ENCODE data around the gene CGNL1. TPM values are rescaled to one million over a fixed set of nuclear protein-coding genes. Genes with fewer than 3 reads are reported as not detected.

CGNL1 gene
- total RNA-seq, 6 experiments from 2014 or later = 23.6 to 54.5 (median 42.9) TPM

- DNase-seq (no peak), ATAC-seq (no peak)
- no peak overlapping the region for H3K4me3 ChIP-seq
- intact Hi-C loops (cut with DNase I) = no loop called here
- TF ChIP-seq POLR2A (IDR thresholded peaks at IDR 0.05) (no peak), CTCF (IDR thresholded peaks at IDR 0.05) (no peak)
- no peaks in the 10 kb centered on the region for H3K9me3 ChIP-seq
- H3K27ac ChIP-seq = no peak overlapping the region
- no peaks in the 10 kb centered on the region for H3K27me3 ChIP-seq
- WGBS (ENCODE audit: insufficient coverage, low coverage, low lambda C conversion rate, missing lambda C conversion rate) = 78% methylated on average over 5 of the region's 11 CpGs
- H3K4me1 ChIP-seq = peaks cover 0 to 11% (median 0%) of the 10 kb centered on the region in 4 donors
- peaks cover 0 to 50% (median 17%) of the 10 kb centered on the region in 4 donors for H3K36me3 ChIP-seq
These were observed 168.7 kb downstream of the CGNL1 start for GRCh38 chr15:57544848-57545480.

GRCh38 chr15:57545995-57546394 is 169.7 kb downstream of the CGNL1 start:
- Histone ChIP-seq H3K27me3 (no peaks in the 10 kb centered on the region), H3K4me3 (no peak overlapping the region), H3K27ac (no peak overlapping the region), H3K9me3 (no peaks in the 10 kb centered on the region), H3K36me3 (peaks cover 0 to 58% (median 17%) of the 10 kb centered on the region in 4 donors), H3K4me1 (peaks cover 0 to 11% (median 0%) of the 10 kb centered on the region in 4 donors)
- ATAC-seq (no peak), DNase-seq (no peak)
- no peak for TF ChIP-seq POLR2A (IDR thresholded peaks at IDR 0.05)
- TF ChIP-seq CTCF (IDR thresholded peaks at IDR 0.05) = no peak
- WGBS (ENCODE audit: insufficient coverage, low coverage, low lambda C conversion rate, missing lambda C conversion rate) = 93% methylated on average over 7 of the region's 8 CpGs
- intact Hi-C loops (cut with DNase I) = no loop called here

DNA sequence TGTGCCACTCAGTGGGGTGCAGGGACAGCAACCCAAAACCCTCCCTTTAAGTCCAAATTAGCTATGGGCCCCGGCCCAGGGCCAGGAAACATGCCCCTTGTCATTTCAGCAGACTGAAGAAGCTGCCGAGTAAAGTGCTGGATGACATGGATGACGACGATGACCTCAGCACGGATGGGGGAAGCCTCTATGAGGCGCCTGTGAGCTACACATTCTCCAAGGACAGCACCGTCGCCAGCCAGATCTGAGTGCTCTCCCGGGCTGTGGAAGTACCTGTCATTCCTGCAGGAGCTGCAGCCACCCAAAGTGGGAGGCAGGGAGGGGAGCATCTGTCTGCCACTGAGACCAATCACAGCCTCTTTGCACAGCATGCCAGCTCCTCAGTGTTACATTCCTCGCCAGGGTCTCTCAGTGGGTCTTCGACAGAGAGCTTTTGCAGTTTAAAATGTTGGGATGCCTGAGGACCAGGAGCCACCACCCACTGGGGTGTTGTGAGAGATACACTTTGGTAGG is 171.0 kb downstream of the CGNL1 start:
- intact Hi-C loops (cut with DNase I) = no loop called here
- no peak overlapping the region for H3K4me3 ChIP-seq
- WGBS (ENCODE audit: insufficient coverage, low coverage, low lambda C conversion rate, missing lambda C conversion rate) = 77% methylated on average over 3 of the region's 11 CpGs

DNA sequence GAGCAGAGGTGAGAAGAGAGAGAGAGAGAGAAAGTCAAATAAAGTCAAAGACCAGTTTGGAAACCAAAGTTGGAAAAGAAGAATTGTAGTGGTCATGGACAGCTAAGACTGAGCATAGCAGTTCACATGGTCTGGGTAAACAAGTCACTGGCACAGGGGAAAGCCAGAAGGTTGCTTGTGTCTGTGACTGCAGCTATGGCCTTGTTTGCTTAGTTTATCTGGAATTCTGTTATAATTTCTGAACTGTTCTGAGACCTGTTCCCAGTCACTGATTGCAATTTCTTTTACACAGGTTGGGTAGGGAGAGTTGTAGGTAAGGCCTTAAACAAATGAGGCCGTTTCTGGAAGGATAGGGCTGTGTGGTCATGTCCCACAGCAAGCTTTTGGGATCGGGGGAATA is 172.0 kb downstream of the CGNL1 start:
- ATAC-seq = peak in 3 of 4 donors; percentile 55 to 73 (median 60)
- H3K27ac ChIP-seq = peak overlapping the region in 1 of 3 donors; percentile 25
- no peaks in the 10 kb centered on the region for H3K9me3 ChIP-seq
- TF ChIP-seq CTCF (IDR thresholded peaks at IDR 0.05) (no peak), POLR2A (IDR thresholded peaks at IDR 0.05) (no peak)
- no peak for DNase-seq
- H3K4me3 ChIP-seq = no peak overlapping the region
- intact Hi-C loops (cut with DNase I) = no loop called here
- peaks cover 0 to 56% (median 17%) of the 10 kb centered on the region in 4 donors for H3K36me3 ChIP-seq
- no peaks in the 10 kb centered on the region for H3K27me3 ChIP-seq
- 73% methylated on average over 2 of the region's 2 CpGs for whole genome bisulfite sequencing (ENCODE audit: insufficient coverage, low coverage, low lambda C conversion rate, missing lambda C conversion rate)
- H3K4me1 ChIP-seq = peaks cover 0 to 22% (median 0%) of the 10 kb centered on the region in 4 donors

More for the DNA sequence above, 171.0 kb downstream of the CGNL1 start:
- ATAC-seq (no peak), DNase-seq (no peak)
- Histone ChIP-seq H3K4me1 (peaks cover 0 to 11% (median 0%) of the 10 kb centered on the region in 4 donors), H3K36me3 (peaks cover 0 to 58% (median 17%) of the 10 kb centered on the region in 4 donors), H3K27me3 (no peaks in the 10 kb centered on the region), H3K27ac (no peak overlapping the region), H3K9me3 (no peaks in the 10 kb centered on the region)
- TF ChIP-seq CTCF (IDR thresholded peaks at IDR 0.05) (no peak), POLR2A (IDR thresholded peaks at IDR 0.05) (no peak)
